IMR-90 (cell line): ENCODE measurements around the gene CTDP1. TPM values are rescaled to one million over a fixed set of nuclear protein-coding genes. Genes with fewer than 3 reads are reported as not detected.

Source experiments
- ATAC-seq: fragments of 200-7000 bp; cut with Tn5 transposase; 2 replicates; pipeline ENCODE4 v1.9.1; 2020; ENCODE audit warnings: low read depth, mild to moderate bottlenecking, moderate library complexity
- BruUV-seq: library from RNA; stranded (reverse); fragments of 400-500 nt; replicated peaks from 2 replicates; lab custom pipeline; 2021; lab: Mats Ljungman, UMichigan
- CTCF ChIA-PET: fragments of 300-600 bp; formaldehyde crosslinking; extraction: SDS; loops from one replicate; lab custom pipeline; 2021; ENCODE audit warnings: antibody characterized with exemption; lab: Yijun Ruan, JAX
- POLR2A ChIA-PET: fragments of 300-600 bp; sonication (Branson Sonifier 250); formaldehyde crosslinking; loops from one replicate; lab custom pipeline; 2022; ENCODE audit warnings: antibody characterized with exemption; ENCODE audit not compliant: unreplicated experiment; lab: Charles Lee
- DNase-seq: peaks from one replicate; pipeline ENCODE4 v3.0.0; 2013
- H2AFZ ChIP-seq: replicated peaks from 2 replicates; pipeline ENCODE3; 2013; ENCODE audit warnings: low read length, mild to moderate bottlenecking; ENCODE audit not compliant: poor library complexity
- H2AK5ac ChIP-seq: 2 replicates; pipeline ENCODE4 v1.6.1; 2013; ENCODE audit warnings: low read depth, low read length, inconsistent platforms
- H2AK9ac ChIP-seq: replicated peaks from 2 replicates; pipeline ENCODE3; 2013; ENCODE audit warnings: mild to moderate bottlenecking, low read depth, low read length, moderate library complexity; ENCODE audit not compliant: poor library complexity
- H2BK120ac ChIP-seq: 2 replicates; pipeline ENCODE4 v1.6.1; 2013; ENCODE audit warnings: low read depth, low read length, inconsistent platforms
- H2BK15ac ChIP-seq: 3 replicates; pipeline ENCODE4 v1.6.1; 2013; ENCODE audit warnings: low read depth, low read length, inconsistent platforms
- H2BK20ac ChIP-seq: 2 replicates; pipeline ENCODE4 v1.6.1; 2013; ENCODE audit warnings: low read depth, mild to moderate bottlenecking, inconsistent platforms, low read length, moderate library complexity
- H2BK5ac ChIP-seq: 2 replicates; pipeline ENCODE4 v1.6.1; 2013; ENCODE audit warnings: mild to moderate bottlenecking, low read depth, low read length, inconsistent platforms; ENCODE audit not compliant: poor library complexity, severe bottlenecking
- H3K14ac ChIP-seq: replicated peaks from 2 replicates; pipeline ENCODE4 v1.6.1; 2013; ENCODE audit warnings: low read depth, low read length, inconsistent platforms
- H3K18ac ChIP-seq: 2 replicates; pipeline ENCODE4 v1.6.1; 2013; ENCODE audit warnings: low read depth, low read length, control low read depth
- H3K23ac ChIP-seq: 2 replicates; pipeline ENCODE4 v1.6.1; 2013; ENCODE audit warnings: low read depth, low read length, inconsistent platforms
- H3K27ac ChIP-seq: 2 replicates; pipeline ENCODE4 v1.5.1; 2013; ENCODE audit warnings: mild to moderate bottlenecking, control low read depth, low read length; ENCODE audit not compliant: insufficient read depth
- H3K27me3 ChIP-seq: 2 replicates; pipeline ENCODE4 v1.6.1; 2013; ENCODE audit warnings: low read length; ENCODE audit not compliant: control insufficient read depth, insufficient read depth
- H3K36me3 ChIP-seq: 2 replicates; pipeline ENCODE4 v1.6.1; 2013; ENCODE audit warnings: low read length, mixed read lengths; ENCODE audit not compliant: control insufficient read depth, insufficient read depth
- H3K4ac ChIP-seq: 2 replicates; pipeline ENCODE4 v1.6.1; 2013; ENCODE audit warnings: low read depth, low read length, inconsistent platforms
- H3K4me1 ChIP-seq: 2 replicates; pipeline ENCODE4 v1.6.1; 2013; ENCODE audit warnings: low read length, mixed read lengths; ENCODE audit not compliant: control insufficient read depth, insufficient read depth
- H3K4me2 ChIP-seq: 2 replicates; pipeline ENCODE4 v1.6.1; 2013; ENCODE audit warnings: low read depth, mild to moderate bottlenecking, control low read depth, low read length, moderate library complexity
- H3K4me3 ChIP-seq: 2 replicates; pipeline ENCODE4 v1.5.1; 2013; ENCODE audit warnings: low read depth, mild to moderate bottlenecking, control low read depth, low read length, moderate library complexity; ENCODE audit not compliant: insufficient read depth
- H3K56ac ChIP-seq: 2 replicates; pipeline ENCODE4 v1.6.1; 2013; ENCODE audit warnings: low read length, inconsistent platforms; ENCODE audit not compliant: insufficient read depth; ENCODE audit errors: extremely low read depth
- H3K79me1 ChIP-seq, 2 experiments: 2 replicates each; pipeline ENCODE4 v1.6.1; 2013; ENCODE audit warnings: low read length in 2 of 2, inconsistent platforms in 1 of 2, low read depth in 1 of 2
- H3K9ac ChIP-seq: 2 replicates; pipeline ENCODE4 v1.6.1; 2013; ENCODE audit warnings: low read depth, low read length, control low read depth
- H3K9me1 ChIP-seq: 2 replicates; pipeline ENCODE4 v1.6.1; 2013; ENCODE audit warnings: low read length, inconsistent platforms; ENCODE audit not compliant: insufficient read depth
- H3K9me3 ChIP-seq: 2 replicates; pipeline ENCODE4 v1.6.1; 2013; ENCODE audit warnings: low read length; ENCODE audit not compliant: control insufficient read depth, insufficient read depth
- H4K20me1 ChIP-seq: 2 replicates; pipeline ENCODE4 v1.6.1; 2013; ENCODE audit warnings: low read length, inconsistent platforms; ENCODE audit not compliant: insufficient read depth
- H4K5ac ChIP-seq: 2 replicates; pipeline ENCODE4 v1.6.1; 2013; ENCODE audit warnings: mild to moderate bottlenecking, low read depth, low read length, control low read depth
- H4K8ac ChIP-seq, 2 experiments: 2 replicates each; pipeline ENCODE4 v1.6.1; 2013; ENCODE audit warnings: low read depth in 2 of 2, low read length in 2 of 2, control low read depth in 1 of 2, inconsistent platforms in 1 of 2
- H4K91ac ChIP-seq: 2 replicates; pipeline ENCODE4 v1.6.1; 2013; ENCODE audit warnings: low read depth, low read length, inconsistent platforms; ENCODE audit not compliant: insufficient read depth
- CHD1 ChIP-seq: IDR thresholded peaks from 2 replicates; pipeline ENCODE4 v1.6.1; 2012; ENCODE audit warnings: low read depth, low read length, improper control_type of control experiment
- MAZ ChIP-seq: IDR thresholded peaks from 2 replicates; pipeline ENCODE4 v1.6.1; 2012; ENCODE audit warnings: low read depth, mild to moderate bottlenecking, low read length, improper control_type of control experiment, moderate library complexity, borderline replicate concordance
- MXI1 ChIP-seq: IDR thresholded peaks from 2 replicates; pipeline ENCODE4 v1.6.1; 2012; ENCODE audit warnings: low read depth, mild to moderate bottlenecking, low read length, moderate library complexity, borderline replicate concordance
- POLR2A ChIP-seq: IDR thresholded peaks from 2 replicates; pipeline ENCODE4 v1.6.1; 2012; ENCODE audit warnings: mild to moderate bottlenecking, low read depth, low read length
- RAD21 ChIP-seq: IDR thresholded peaks from 2 replicates; pipeline ENCODE4 v1.6.1; 2012; ENCODE audit warnings: low read length, improper control_type of control experiment
- RFX5 ChIP-seq: IDR thresholded peaks from 2 replicates; pipeline ENCODE4 v1.8.0; 2012; ENCODE audit warnings: low read depth, mild to moderate bottlenecking, low read length, moderate library complexity
- USF2 ChIP-seq: fragments of 150-350 bp; IDR thresholded peaks from 2 replicates; pipeline ENCODE4 v1.6.1; 2017; ENCODE audit warnings: mild to moderate bottlenecking, antibody characterized with exemption, low read length, low read depth
- WGBS, 2 experiments: methylation state at CpG; one replicate each; pipeline versions ENCODE4 v1.1.5 to v1.1.7; 2013; ENCODE audit warnings: missing lambda C conversion rate in 2 of 2; ENCODE audit not compliant: insufficient read length in 1 of 2; ENCODE audit errors: extremely low coverage in 2 of 2; 5-methylcytosine and 5-hydroxymethylcytosine counted together
- dilution Hi-C: fragments of 300-500 bp; cut with HindIII; formaldehyde crosslinking; loops from one replicate; pipeline ENCODE4 v1.14.3; 2018; ENCODE audit warnings: low sequenced_read_pairs; ENCODE audit not compliant: unreplicated experiment
- in situ Hi-C: fragments of 300-500 bp; cut with MboI; formaldehyde crosslinking; loops from 3 replicates; pipeline ENCODE4 v1.14.3; 2019; ENCODE audit warnings: low sequenced_read_pairs, inconsistent platforms, mixed read lengths
- intact Hi-C: fragments of 100-400 bp; cut with micrococcal nuclease; formaldehyde crosslinking; loops from 2 replicates; pipeline ENCODE4 v1.10.0; 2022
- polyA plus RNA-seq, 3 experiments: library from polyadenylated mRNA; depleted of rRNA; stranded (reverse); fragments of >200 nt; gene quantifications; 2 replicates each; pipeline ENCODE4 v1.2.3, GENCODE V29; 2012; ENCODE audit warnings: low replicate concordance in 1 of 3
- total RNA-seq: library from RNA; depleted of rRNA; stranded (reverse); fragments of >200 nt; gene quantifications from 2 replicates; pipeline ENCODE4 v1.2.3, GENCODE V29; 2012

The CTDP1 gene
- total and polyA plus RNA-seq, 2 of the 4 experiments (the other 2 are of a cell fraction) = 13.4 to 17.6 TPM

DNA sequence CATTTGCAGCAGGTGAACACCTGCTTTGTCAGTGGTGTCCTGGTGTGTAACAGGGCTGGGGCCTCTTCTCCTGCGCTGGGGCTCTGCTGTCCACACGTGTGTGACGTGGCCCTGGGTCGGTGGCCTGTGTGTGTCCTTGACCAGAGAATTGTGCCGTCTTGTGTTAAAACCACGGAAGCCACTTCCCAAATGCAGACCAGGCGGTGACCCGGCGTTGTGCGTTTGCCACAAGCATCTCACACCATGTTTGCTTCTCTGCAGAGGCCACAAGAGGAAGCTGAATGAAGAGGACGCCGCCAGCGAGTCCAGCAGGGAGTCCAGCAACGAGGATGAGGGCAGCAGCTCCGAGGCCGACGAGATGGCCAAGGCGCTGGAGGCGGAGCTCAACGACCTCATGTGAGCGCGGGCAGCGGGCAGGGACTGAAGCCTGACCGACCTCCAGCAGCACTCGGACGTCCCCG lies 73.8 kb downstream of the CTDP1 start:
- Histone ChIP-seq H3K23ac (no peak overlapping the region), H3K9me3 (no peaks in the 10 kb centered on the region), H4K8ac (no peak overlapping the region), H3K4me1 (no peaks in the 10 kb centered on the region), H2BK20ac (no peak overlapping the region), H3K9ac (no peak overlapping the region), H3K36me3 (peaks cover 32% of the 10 kb centered on the region), H3K18ac (no peak overlapping the region), H2BK15ac (no peak overlapping the region), H2AK5ac (no peak overlapping the region), H3K27me3 (no peaks in the 10 kb centered on the region), H3K4me2 (no peak overlapping the region), H4K20me1 (no peaks in the 10 kb centered on the region), H3K79me1 (peaks cover 6 to 10% of the 10 kb centered on the region in 2 experiments; a peak in 1 of 4 replicates), H2AK9ac (peak overlapping the region; percentile 16), H3K56ac (no peak overlapping the region), H3K4ac (no peak overlapping the region), H3K9me1 (no peaks in the 10 kb centered on the region), H2BK120ac (no peak overlapping the region), H4K91ac (no peak overlapping the region), H4K5ac (no peak overlapping the region), H2AFZ (no peak overlapping the region), H2BK5ac (no peak overlapping the region), H3K14ac (no peak overlapping the region), H3K4me3 (no peak overlapping the region), H3K27ac (no peak overlapping the region)
- TF ChIP-seq USF2 = no peak
- TF ChIP-seq MXI1 = no peak
- no peak for TF ChIP-seq MAZ
- no peak for TF ChIP-seq POLR2A
- no peak for TF ChIP-seq RFX5
- TF ChIP-seq CHD1 = no peak
- TF ChIP-seq RAD21 = no peak
- POLR2A ChIA-PET = no interaction called here
- ATAC-seq (no peak), DNase-seq (no peak)
- no TSS peak for BruUV-seq
- CTCF ChIA-PET = no interaction called here
- WGBS, 2 experiments = 96% methylated on average over 18 of the region's 27 CpGs; no CpG with 5 or more reads in 1 of the 2 experiments
- dilution Hi-C loops (no loop called here), intact Hi-C loops (no loop called here), in situ Hi-C loops (no loop called here)
